K562 (cell line): ENCODE data around the gene PDE6B. TPM values are rescaled to one million over a fixed set of nuclear protein-coding genes. Genes with fewer than 3 reads are reported as not detected.

Experiments used
- ATAC-seq: fragments of 200-7000 bp; cut with Tn5 transposase; 3 replicates; pipeline ENCODE4 v1.9.1; 2020; ENCODE audit warnings: moderate library complexity
- BruUV-seq: library from RNA; stranded (reverse); fragments of 400-500 nt; replicated peaks from 2 replicates; lab custom pipeline; 2021; lab: Mats Ljungman, UMichigan
- CTCF ChIA-PET: fragments of 300-600 bp; formaldehyde crosslinking; extraction: SDS; loops from one replicate; lab custom pipeline; 2021; ENCODE audit warnings: low intra/inter-chr PET ratio; lab: Yijun Ruan, JAX
- POLR2A ChIA-PET: fragments of 300-600, 350-650 bp; sonication (Branson Sonifier 250); formaldehyde crosslinking; extraction: SDS; loops from one replicate; lab custom pipeline; 2021; ENCODE audit warnings: antibody characterized with exemption, inconsistent platforms; lab: Yijun Ruan, JAX
- DNase-seq, 4 experiments: peaks; one replicate each; pipeline versions ENCODE4 v3.0.0 to v3.0.0-alpha.2; 2011 to 2018; ENCODE audit warnings: low spot score in 3 of 4, mixed read lengths in 3 of 4; ENCODE audit errors: extremely low read depth in 1 of 4
- FAIRE-seq: peaks from 2 replicates; lab custom pipeline; 2011; peaks lifted over from hg19 to GRCh38; lab: Jason Lieb, UNC
- H2AFZ ChIP-seq: 2 replicates; pipeline ENCODE4 v1.6.0; 2011; ENCODE audit warnings: low read depth, low read length, control low read depth, inconsistent platforms
- H3K27ac ChIP-seq: fragments of 200-600 bp; 3 replicates; pipeline ENCODE4 v1.8.0; 2011; ENCODE audit warnings: low read depth, mild to moderate bottlenecking, control low read depth, inconsistent platforms, low read length, moderate library complexity, mixed read lengths; ENCODE audit errors: extremely low read depth
- H3K27me3 ChIP-seq, 2 experiments: fragments of 300-600 bp in 1 of 2; 2 replicates in 1 of 2; 3 replicates in 1 of 2; pipeline versions ENCODE4 v1.6.0 to v1.8.0; 2011; ENCODE audit warnings: inconsistent platforms in 2 of 2, low read length in 2 of 2, mild to moderate bottlenecking in 1 of 2, mixed read lengths in 1 of 2, moderate library complexity in 1 of 2; ENCODE audit not compliant: control insufficient read depth in 2 of 2, insufficient read depth in 2 of 2
- H3K36me3 ChIP-seq: fragments of 300-600 bp; 3 replicates; pipeline ENCODE4 v1.8.0; 2011; ENCODE audit warnings: mild to moderate bottlenecking, low read length, inconsistent platforms; ENCODE audit not compliant: control insufficient read depth, insufficient read depth
- H3K4me1 ChIP-seq, 2 experiments: fragments of 200-600 bp in 1 of 2; replicated peaks in 1 of 2; 2 replicates in 1 of 2; 3 replicates in 1 of 2; pipeline versions ENCODE4 v1.5.1 to v1.8.0; 2011; ENCODE audit warnings: inconsistent platforms in 2 of 2, low read length in 2 of 2, mild to moderate bottlenecking in 1 of 2, mixed read lengths in 1 of 2, moderate library complexity in 1 of 2; ENCODE audit not compliant: control insufficient read depth in 2 of 2, insufficient read depth in 2 of 2
- H3K4me2 ChIP-seq: 2 replicates; pipeline ENCODE4 v1.6.1; 2011; ENCODE audit warnings: low read length, control low read depth, inconsistent platforms, mixed read lengths; ENCODE audit not compliant: insufficient read depth
- H3K4me3 ChIP-seq: fragments of 200-600 bp; sonication (generic), shearing (Covaris generic); 2 replicates; pipeline ENCODE4 v1.5.1; 2016; ENCODE audit warnings: control low read depth, inconsistent platforms
- H3K79me2 ChIP-seq: fragments of 200-600 bp; 3 replicates; pipeline ENCODE4 v1.8.0; 2011; ENCODE audit warnings: low read length, inconsistent platforms; ENCODE audit not compliant: control insufficient read depth, insufficient read depth
- H3K9ac ChIP-seq, 2 experiments: 2 replicates each; pipeline versions ENCODE4 v1.6.0 to v1.6.1; 2011; ENCODE audit warnings: low read depth in 2 of 2, low read length in 2 of 2, control low read depth in 1 of 2, inconsistent platforms in 1 of 2, mild to moderate bottlenecking in 1 of 2, mixed read lengths in 1 of 2; ENCODE audit not compliant: insufficient read depth in 1 of 2
- H3K9me1 ChIP-seq: one replicate; pipeline ENCODE4 v1.6.0; 2011; ENCODE audit warnings: inconsistent platforms, mild to moderate bottlenecking, low read length, moderate library complexity; ENCODE audit not compliant: control insufficient read depth, insufficient read depth
- H3K9me3 ChIP-seq: replicated peaks from 2 replicates; pipeline ENCODE4 v1.5.1; 2011; ENCODE audit warnings: low read depth, low read length, inconsistent platforms; ENCODE audit not compliant: control insufficient read depth, insufficient read depth
- H4K20me1 ChIP-seq: replicated peaks from 2 replicates; pipeline ENCODE4 v1.6.1; 2011; ENCODE audit warnings: low read length, inconsistent platforms, mixed read lengths; ENCODE audit not compliant: control insufficient read depth, insufficient read depth
- ATF7 ChIP-seq: fragments of 450-650 bp; IDR thresholded peaks from 2 replicates; pipeline ENCODE4 v1.7.1; 2014; ENCODE audit warnings: mild to moderate bottlenecking, moderate library complexity
- CXXC5 ChIP-seq: fragments of 250-450 bp; sonication (Bioruptor Pico); IDR thresholded peaks from 2 replicates; pipeline ENCODE4 v1.8.0; 2022; ENCODE audit warnings: inconsistent platforms, mild to moderate bottlenecking, moderate library complexity
- GABPB1 ChIP-seq: sonication (generic); formaldehyde crosslinking; IDR thresholded peaks from 2 replicates; pipeline ENCODE4 v1.8.0; 2022; ENCODE audit warnings: mild to moderate bottlenecking, missing genetic modification reagents
- L3MBTL2 ChIP-seq: fragments of 450-650 bp; IDR thresholded peaks from 2 replicates; pipeline ENCODE4 v1.6.1; 2016; ENCODE audit warnings: mild to moderate bottlenecking, moderate library complexity
- LEF1 ChIP-seq: fragments of 450-650 bp; IDR thresholded peaks from 2 replicates; pipeline ENCODE4 v1.6.1; 2016; ENCODE audit warnings: mild to moderate bottlenecking
- MTA3 ChIP-seq: fragments of 450-650 bp; formaldehyde crosslinking; IDR thresholded peaks from 2 replicates; pipeline ENCODE4 v1.6.1; 2017; ENCODE audit warnings: mild to moderate bottlenecking, borderline replicate concordance
- RCOR1 ChIP-seq, 2 experiments: IDR thresholded peaks; 2 replicates each; pipeline ENCODE4 v1.6.1; 2012; ENCODE audit warnings: low read depth in 2 of 2, low read length in 2 of 2, borderline replicate concordance in 1 of 2, improper control_type of control experiment in 1 of 2
- TBP ChIP-seq: optimal IDR thresholded peaks from 2 replicates; pipeline ENCODE3; 2011; ENCODE audit warnings: low read depth, low read length, improper control_type of control experiment
- TRIM24 ChIP-seq, 2 experiments: fragments of 450-650 bp; IDR thresholded peaks; 2 replicates each; pipeline ENCODE4 v1.6.1; 2016
- ZNF3 ChIP-seq: fragments of 250-450 bp; sonication (Bioruptor Pico); IDR thresholded peaks from 2 replicates; pipeline ENCODE4 v1.5.0; 2021; ENCODE audit warnings: mild to moderate bottlenecking, moderate library complexity
- ZNF780A ChIP-seq: fragments of 250-450 bp; sonication (Bioruptor Pico); IDR thresholded peaks from 2 replicates; pipeline ENCODE4 v1.5.0; 2021; ENCODE audit warnings: mild to moderate bottlenecking
- ZNF785 ChIP-seq: fragments of 250-450 bp; sonication (Bioruptor Pico); IDR thresholded peaks from 2 replicates; pipeline ENCODE4 v1.4.0; 2020; ENCODE audit warnings: mild to moderate bottlenecking
- WGBS: fragments of 100-300 bp; shearing (Covaris generic); methylation state at CpG from one replicate; pipeline ENCODE4 v1.1.6; 2016; ENCODE audit warnings: low coverage, mixed read lengths; ENCODE audit not compliant: insufficient coverage; ENCODE audit errors: missing lambda C conversion rate; 5-methylcytosine and 5-hydroxymethylcytosine counted together
- in situ Hi-C: fragments of 300-500 bp; cut with MboI; formaldehyde crosslinking; loops from 4 replicates; pipeline ENCODE4 v1.15.0; 2018; ENCODE audit warnings: inconsistent platforms, mixed read lengths
- intact Hi-C: fragments of 100-400 bp; cut with micrococcal nuclease; formaldehyde crosslinking; loops from 2 replicates; pipeline ENCODE4 v1.14.2; 2022
- polyA plus RNA-seq, 8 experiments: library from polyadenylated mRNA; depleted of rRNA in 4 of 8; stranded (reverse) in 5 of 8; unstranded in 3 of 8; fragments of >200 nt; fragmentation: Nextera tagmentation in 2 of 8; fragmentation: Illumina TruSeq in 1 of 8; extraction: Ambion mirVana in 2 of 8; extraction: Trizol in 1 of 8; gene quantifications; 2 replicates each; pipeline versions ENCODE4 v1.2.1 to v1.2.3, GENCODE V29; 2011 to 2014; ENCODE audit warnings: inconsistent platforms in 1 of 8, missing spikeins in 1 of 8
- total RNA-seq, 7 experiments: library from RNA; depleted of rRNA in 6 of 7; stranded (reverse); fragments of >200 nt in 6 of 7; fragmentation: Illumina TruSeq in 2 of 7; extraction: Trizol in 2 of 7; gene quantifications; 2 replicates each; pipeline versions ENCODE4 v1.2.1 to v1.2.3, GENCODE V29; 2011 to 2021; ENCODE audit warnings: low replicate concordance in 1 of 7
- TF ChIP-seq, protein P1 (sequence below): fragments of 450-650 bp; IDR thresholded peaks from 2 replicates; pipeline ENCODE4 v1.6.1; 2017; ENCODE audit warnings: antibody characterized with exemption, mild to moderate bottlenecking
- TF ChIP-seq, protein P2 (sequence below): sonication (generic); formaldehyde crosslinking; IDR thresholded peaks from 2 replicates; pipeline ENCODE4 v1.8.0; 2022; ENCODE audit warnings: missing genetic modification reagents, mild to moderate bottlenecking, moderate library complexity, borderline replicate concordance
- TF ChIP-seq, protein P3 (sequence below), 2 experiments: IDR thresholded peaks in 1 of 2; conservative IDR thresholded peaks in 1 of 2; 2 replicates each; pipeline ENCODE4 v1.6.1; 2016; ENCODE audit warnings: low read depth in 2 of 2, mild to moderate bottlenecking in 1 of 2, missing compliant biosample characterization in 1 of 2, missing genetic modification characterization in 1 of 2, moderate library complexity in 1 of 2

PDE6B gene
- total and polyA plus RNA-seq, 9 of the 15 experiments (the other 6 are each of a cell fraction or from before 2014, with no cell fraction given) = 0.04 TPM; not detected in 8

DNA sequence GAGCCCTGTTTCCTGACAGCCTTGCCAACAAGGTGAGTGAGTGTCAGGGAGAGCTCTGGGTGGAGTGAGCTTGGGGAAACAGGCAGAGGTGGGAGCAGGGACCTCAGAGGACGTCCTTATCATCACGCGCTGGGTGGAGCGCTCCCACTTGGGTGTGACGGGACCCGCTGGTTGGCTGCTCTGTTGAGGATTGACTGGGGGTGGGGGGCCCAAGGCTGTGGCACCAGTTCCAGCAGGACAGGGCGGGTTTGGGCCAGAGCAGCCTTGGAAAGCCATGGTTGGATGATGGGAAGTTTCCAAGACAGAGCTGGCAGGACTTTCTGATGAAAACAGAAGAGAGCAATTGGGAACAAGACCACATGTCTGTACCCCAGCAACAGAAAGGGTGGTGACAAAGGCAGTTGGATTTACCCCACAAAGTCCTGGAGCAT, 77.3 kb downstream of the PDE6B start:
- CTCF ChIA-PET = no interaction called here
- DNase-seq (peak; percentile 81 to 90 (median 85)), ATAC-seq (peak; percentile 60), FAIRE-seq (peak; percentile 79)
- H2AFZ ChIP-seq = peak overlapping the region; percentile 83
- H3K9me1 ChIP-seq = peaks cover 4% of the 10 kb centered on the region
- no peaks in the 10 kb centered on the region for H3K9me3 ChIP-seq
- POLR2A ChIA-PET = interaction anchor here (0.6 to 1.4 kb wide), 3 partner anchors 8 to 291 kb away, joined by 3 read pairs; no protein-coding TSS in a partner anchor
- no TSS peak for BruUV-seq
- no peak overlapping the region for H3K4me3 ChIP-seq
- H3K9ac ChIP-seq = peak overlapping the region; percentile 63 to 81; a peak in 3 of 4 replicates
- peaks cover 17% of the 10 kb centered on the region for H3K79me2 ChIP-seq
- in situ Hi-C loops (no loop called here), intact Hi-C loops (no loop called here)
- peak overlapping the region; percentile 74 for H3K27ac ChIP-seq
- no peaks in the 10 kb centered on the region for H4K20me1 ChIP-seq
- H3K27me3 ChIP-seq = no peaks in the 10 kb centered on the region
- H3K36me3 ChIP-seq = no peaks in the 10 kb centered on the region
- H3K4me2 ChIP-seq = peak overlapping the region; percentile 69
- 2% methylated on average over 7 of the region's 7 CpGs for WGBS
- H3K4me1 ChIP-seq = peaks cover 29 to 77% of the 10 kb centered on the region in 2 experiments; a peak in 4 of 5 replicates
- TF ChIP-seq RCOR1 (IDR thresholded peaks at IDR 0.05; ENCODE audit: borderline replicate concordance in 1 of 2, low read depth in 2 of 2, low read length in 2 of 2) (peak in 1 of 2 experiments; percentile 26; a peak in 1 of 4 replicates), MTA3 (peak; percentile 44; the same call in 1 of the 2 replicates), LEF1 (peak; percentile 45; the same call in 1 of the 2 replicates), ZNF785 (CRISPR knock-in tag) (no peak), CXXC5 (CRISPR knock-in tag) (peak; percentile 62), ZNF3 (CRISPR knock-in tag) (no peak), L3MBTL2 (peak; percentile 69), GABPB1 (CRISPR knock-in tag) (no peak), TBP (peak; percentile 37), ATF7 (0 out of 2 replicates have a peak, but pooled peaks have one; percentile 12), ZNF780A (CRISPR knock-in tag) (no peak), TRIM24 (IDR thresholded peaks at IDR 0.05) (peak in 1 of 2 experiments; percentile 65; a peak in 2 of 4 replicates)
- TF ChIP-seq, protein P1, sequence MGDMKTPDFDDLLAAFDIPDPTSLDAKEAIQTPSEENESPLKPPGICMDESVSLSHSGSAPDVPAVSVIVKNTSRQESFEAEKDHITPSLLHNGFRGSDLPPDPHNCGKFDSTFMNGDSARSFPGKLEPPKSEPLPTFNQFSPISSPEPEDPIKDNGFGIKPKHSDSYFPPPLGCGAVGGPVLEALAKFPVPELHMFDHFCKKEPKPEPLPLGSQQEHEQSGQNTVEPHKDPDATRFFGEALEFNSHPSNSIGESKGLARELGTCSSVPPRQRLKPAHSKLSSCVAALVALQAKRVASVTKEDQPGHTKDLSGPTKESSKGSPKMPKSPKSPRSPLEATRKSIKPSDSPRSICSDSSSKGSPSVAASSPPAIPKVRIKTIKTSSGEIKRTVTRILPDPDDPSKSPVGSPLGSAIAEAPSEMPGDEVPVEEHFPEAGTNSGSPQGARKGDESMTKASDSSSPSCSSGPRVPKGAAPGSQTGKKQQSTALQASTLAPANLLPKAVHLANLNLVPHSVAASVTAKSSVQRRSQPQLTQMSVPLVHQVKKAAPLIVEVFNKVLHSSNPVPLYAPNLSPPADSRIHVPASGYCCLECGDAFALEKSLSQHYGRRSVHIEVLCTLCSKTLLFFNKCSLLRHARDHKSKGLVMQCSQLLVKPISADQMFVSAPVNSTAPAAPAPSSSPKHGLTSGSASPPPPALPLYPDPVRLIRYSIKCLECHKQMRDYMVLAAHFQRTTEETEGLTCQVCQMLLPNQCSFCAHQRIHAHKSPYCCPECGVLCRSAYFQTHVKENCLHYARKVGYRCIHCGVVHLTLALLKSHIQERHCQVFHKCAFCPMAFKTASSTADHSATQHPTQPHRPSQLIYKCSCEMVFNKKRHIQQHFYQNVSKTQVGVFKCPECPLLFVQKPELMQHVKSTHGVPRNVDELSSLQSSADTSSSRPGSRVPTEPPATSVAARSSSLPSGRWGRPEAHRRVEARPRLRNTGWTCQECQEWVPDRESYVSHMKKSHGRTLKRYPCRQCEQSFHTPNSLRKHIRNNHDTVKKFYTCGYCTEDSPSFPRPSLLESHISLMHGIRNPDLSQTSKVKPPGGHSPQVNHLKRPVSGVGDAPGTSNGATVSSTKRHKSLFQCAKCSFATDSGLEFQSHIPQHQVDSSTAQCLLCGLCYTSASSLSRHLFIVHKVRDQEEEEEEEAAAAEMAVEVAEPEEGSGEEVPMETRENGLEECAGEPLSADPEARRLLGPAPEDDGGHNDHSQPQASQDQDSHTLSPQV = peak; percentile 65
- TF ChIP-seq, protein P2, sequence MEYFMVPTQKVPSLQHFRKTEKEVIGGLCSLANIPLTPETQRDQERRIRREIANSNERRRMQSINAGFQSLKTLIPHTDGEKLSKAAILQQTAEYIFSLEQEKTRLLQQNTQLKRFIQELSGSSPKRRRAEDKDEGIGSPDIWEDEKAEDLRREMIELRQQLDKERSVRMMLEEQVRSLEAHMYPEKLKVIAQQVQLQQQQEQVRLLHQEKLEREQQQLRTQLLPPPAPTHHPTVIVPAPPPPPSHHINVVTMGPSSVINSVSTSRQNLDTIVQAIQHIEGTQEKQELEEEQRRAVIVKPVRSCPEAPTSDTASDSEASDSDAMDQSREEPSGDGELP (CRISPR knock-in tag) = peak; percentile 14; the same call in 1 of the 2 replicates
- TF ChIP-seq, protein P3, sequence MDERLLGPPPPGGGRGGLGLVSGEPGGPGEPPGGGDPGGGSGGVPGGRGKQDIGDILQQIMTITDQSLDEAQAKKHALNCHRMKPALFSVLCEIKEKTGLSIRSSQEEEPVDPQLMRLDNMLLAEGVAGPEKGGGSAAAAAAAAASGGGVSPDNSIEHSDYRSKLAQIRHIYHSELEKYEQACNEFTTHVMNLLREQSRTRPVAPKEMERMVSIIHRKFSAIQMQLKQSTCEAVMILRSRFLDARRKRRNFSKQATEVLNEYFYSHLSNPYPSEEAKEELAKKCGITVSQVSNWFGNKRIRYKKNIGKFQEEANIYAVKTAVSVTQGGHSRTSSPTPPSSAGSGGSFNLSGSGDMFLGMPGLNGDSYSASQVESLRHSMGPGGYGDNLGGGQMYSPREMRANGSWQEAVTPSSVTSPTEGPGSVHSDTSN (CRISPR knock-in tag; IDR thresholded peaks at IDR 0.05; ENCODE audit: low read depth) = no peak
- TF ChIP-seq, protein P3 (tag; conservative IDR thresholded peaks at IDR 0.05; ENCODE audit: low read depth) = peak; percentile 53
